Large intestine (tissue), 3 donors: Measurements from ENCODE around the gene DDX20. TPM values are rescaled to one million over a fixed set of nuclear protein-coding genes. Genes with fewer than 3 reads are reported as not detected.

Experiments
- DNase-seq, 2 donors: peaks; one replicate each; pipeline versions ENCODE4 v3.0.0 to v3.0.0-alpha.2; 2013
- H3K27ac ChIP-seq: one replicate; pipeline ENCODE4 v1.5.1; 2013; ENCODE audit warnings: low read length
- H3K27me3 ChIP-seq: 2 replicates; pipeline ENCODE4 v1.6.1; 2013; ENCODE audit warnings: low read length; ENCODE audit not compliant: control insufficient read depth, insufficient read depth
- H3K36me3 ChIP-seq: 2 replicates; pipeline ENCODE4 v1.6.1; 2013; ENCODE audit warnings: low read length; ENCODE audit not compliant: control insufficient read depth, insufficient read depth
- H3K4me1 ChIP-seq: one replicate; pipeline ENCODE4 v1.6.1; 2013; ENCODE audit warnings: low read length; ENCODE audit not compliant: control insufficient read depth, insufficient read depth
- H3K4me3 ChIP-seq: one replicate; pipeline ENCODE4 v1.5.1; 2013; ENCODE audit warnings: low read length
- H3K9me3 ChIP-seq: one replicate; pipeline ENCODE4 v1.6.1; 2013; ENCODE audit warnings: mild to moderate bottlenecking, low read depth, low read length, moderate library complexity; ENCODE audit not compliant: control insufficient read depth
- WGBS: methylation state at CpG from one replicate; pipeline ENCODE4 v1.1.5; 2013; ENCODE audit warnings: low lambda C conversion rate; ENCODE audit not compliant: insufficient coverage; 5-methylcytosine and 5-hydroxymethylcytosine counted together
- polyA plus RNA-seq: library from polyadenylated mRNA; unstranded; fragments of 120-200 nt; gene quantifications from one replicate; pipeline ENCODE4 v1.2.1, GENCODE V29; 2013

DDX20 gene
- polyA plus RNA-seq, 1 donor = 13.8 TPM

GRCh38 chr1:111769517-111770146 lies 13.9 kb downstream of the DDX20 start:
- peaks cover 3% of the 10 kb centered on the region for H3K4me1 ChIP-seq
- no peaks in the 10 kb centered on the region for H3K9me3 ChIP-seq
- H3K27me3 ChIP-seq = no peaks in the 10 kb centered on the region
- DNase-seq = peak; percentile 26 to 43
- 20% methylated on average over 2 of the region's 6 CpGs for WGBS
- H3K4me3 ChIP-seq = no peak overlapping the region
- H3K36me3 ChIP-seq = peaks cover 32% of the 10 kb centered on the region
- H3K27ac ChIP-seq = no peak overlapping the region

GRCh38 chr1:111770916-111771315 lies 15.2 kb downstream of the DDX20 start:
- no peak for DNase-seq
- Histone ChIP-seq H3K27me3 (no peaks in the 10 kb centered on the region), H3K36me3 (peaks cover 21% of the 10 kb centered on the region), H3K4me3 (no peak overlapping the region), H3K4me1 (peaks cover 3% of the 10 kb centered on the region), H3K27ac (no peak overlapping the region), H3K9me3 (no peaks in the 10 kb centered on the region)
- 100% methylated on average over 1 of the region's 4 CpGs for WGBS

GRCh38 chr1:111775966-111776365 lies 20.3 kb downstream of the DDX20 start:
- no peak overlapping the region for H3K4me3 ChIP-seq
- peaks cover 9% of the 10 kb centered on the region for H3K27me3 ChIP-seq
- H3K9me3 ChIP-seq = no peaks in the 10 kb centered on the region
- no peak for DNase-seq
- no peak overlapping the region for H3K27ac ChIP-seq
- no peaks in the 10 kb centered on the region for H3K36me3 ChIP-seq
- H3K4me1 ChIP-seq = no peaks in the 10 kb centered on the region
- 72% methylated on average over 2 of the region's 9 CpGs for WGBS

- no peak overlapping the region for H3K27ac ChIP-seq
- H3K9me3 ChIP-seq = no peaks in the 10 kb centered on the region
- no peak overlapping the region for H3K4me3 ChIP-seq
- H3K4me1 ChIP-seq = no peaks in the 10 kb centered on the region
- peaks cover 9% of the 10 kb centered on the region for H3K27me3 ChIP-seq
- H3K36me3 ChIP-seq = no peaks in the 10 kb centered on the region
- WGBS = 67% methylated on average over 1 of the region's 2 CpGs
- DNase-seq = no peak
Measured at GRCh38 chr1:111776391-111776790, 20.7 kb downstream of the DDX20 start.

GRCh38 chr1:111776861-111777260 lies 21.2 kb downstream of the DDX20 start:
- DNase-seq = no peak
- no peaks in the 10 kb centered on the region for H3K36me3 ChIP-seq
- no peak overlapping the region for H3K27ac ChIP-seq
- no CpG with 5 or more reads among the region's 8 CpGs for WGBS
- no peak overlapping the region for H3K4me3 ChIP-seq
- no peaks in the 10 kb centered on the region for H3K9me3 ChIP-seq
- no peaks in the 10 kb centered on the region for H3K4me1 ChIP-seq
- peaks cover 10% of the 10 kb centered on the region for H3K27me3 ChIP-seq

GRCh38 chr1:111777301-111777700 lies 21.6 kb downstream of the DDX20 start:
- no CpG with 5 or more reads among the region's 1 CpG for WGBS

GRCh38 chr1:111778066-111778465 lies 22.4 kb downstream of the DDX20 start:
- 40% methylated on average over 1 of the region's 6 CpGs for WGBS
- no peaks in the 10 kb centered on the region for H3K36me3 ChIP-seq

More at GRCh38 chr1:111777301-111777700, 21.6 kb downstream of the DDX20 start:
- no peaks in the 10 kb centered on the region for H3K36me3 ChIP-seq
- no peaks in the 10 kb centered on the region for H3K9me3 ChIP-seq
- H3K4me1 ChIP-seq = no peaks in the 10 kb centered on the region
- peaks cover 13% of the 10 kb centered on the region for H3K27me3 ChIP-seq
- DNase-seq = no peak
- no peak overlapping the region for H3K4me3 ChIP-seq
- no peak overlapping the region for H3K27ac ChIP-seq

GRCh38 chr1:111778541-111779051 lies 22.9 kb downstream of the DDX20 start:
- H3K27me3 ChIP-seq = peaks cover 13% of the 10 kb centered on the region
- H3K4me1 ChIP-seq = no peaks in the 10 kb centered on the region
- WGBS = no CpG with 5 or more reads among the region's 2 CpGs
- no peak for DNase-seq
- H3K27ac ChIP-seq = no peak overlapping the region
- H3K36me3 ChIP-seq = no peaks in the 10 kb centered on the region
- no peak overlapping the region for H3K4me3 ChIP-seq
- no peaks in the 10 kb centered on the region for H3K9me3 ChIP-seq

More at GRCh38 chr1:111778066-111778465, 22.4 kb downstream of the DDX20 start:
- no peaks in the 10 kb centered on the region for H3K4me1 ChIP-seq
- DNase-seq = no peak
- peaks cover 13% of the 10 kb centered on the region for H3K27me3 ChIP-seq
- H3K4me3 ChIP-seq = no peak overlapping the region
- no peak overlapping the region for H3K27ac ChIP-seq
- no peaks in the 10 kb centered on the region for H3K9me3 ChIP-seq

GRCh38 chr1:111779546-111779945 lies 23.8 kb downstream of the DDX20 start:
- Histone ChIP-seq H3K27ac (no peak overlapping the region), H3K27me3 (peaks cover 14% of the 10 kb centered on the region), H3K9me3 (no peaks in the 10 kb centered on the region), H3K4me3 (no peak overlapping the region), H3K36me3 (no peaks in the 10 kb centered on the region), H3K4me1 (no peaks in the 10 kb centered on the region)
- DNase-seq = no peak
- no CpG with 5 or more reads among the region's 2 CpGs for WGBS

- Histone ChIP-seq H3K9me3 (no peaks in the 10 kb centered on the region), H3K36me3 (no peaks in the 10 kb centered on the region), H3K4me1 (no peaks in the 10 kb centered on the region), H3K4me3 (no peak overlapping the region), H3K27me3 (peaks cover 37% of the 10 kb centered on the region), H3K27ac (no peak overlapping the region)
- WGBS = no CpG with 5 or more reads among the region's 4 CpGs
- no peak for DNase-seq
Measured at GRCh38 chr1:111784273-111784901, 28.7 kb downstream of the DDX20 start.
